Heart left ventricle (tissue), 13 donors: ENCODE results near the gene RILP.
A peak's percentile ranks its signal among the peaks of the same experiment; 100 is the strongest.

Experiments
- CTCF ChIP-seq, 12 donors: fragments of 200-600 bp; sonication (generic) in 4 of 12; IDR thresholded peaks; one replicate each; pipeline versions ENCODE4 v1.5.0 to v1.8.0; 2018 to 2022; ENCODE audit warnings: antibody characterized with exemption in 12 of 12, mild to moderate bottlenecking in 5 of 12
- POLR2A ChIP-seq, 2 donors: fragments of 450-650 bp; IDR thresholded peaks; one replicate each; pipeline ENCODE4 v1.6.1; 2017; ENCODE audit warnings: antibody characterized with exemption in 2 of 2, mild to moderate bottlenecking in 2 of 2, moderate library complexity in 2 of 2
- donor health status: ischemic (EF 13 %, LVEDD 7.1; RV severe dilation, severe dysfunction).
- donor health status: DM: no; HTN: yes; CAD: no.
- donor health status: DM: no; HTN: no; CAD: no.
- donor health status: ischemic (EF 25% LVEDD 6.9; RV normal size, moderate dysfunction).
- donor health status: ischemic (EF 25% LVEDD 5.7; RV mildly dilated, moderate dysfunction).
- donor health status: ischemic (EF 35%, LVEDD 5.7; RV mildly dilated, moderate dysfunction).
- donor health status: nonischemic (EF 11% LVEDD 7.7; RV severe dilation, severe dysfunction).
- donor health status: DM: yes; HTN: yes; CAD: no.
- donor health status: PGD.
- donor health status: ischemic (EF 29% LVEDD 5.4; RV normal size, mild dysfunction).
- donor health status: nonischemic (EF 23%, LVEDD 6.1; RV moderate dilation, normal function).

DNA sequence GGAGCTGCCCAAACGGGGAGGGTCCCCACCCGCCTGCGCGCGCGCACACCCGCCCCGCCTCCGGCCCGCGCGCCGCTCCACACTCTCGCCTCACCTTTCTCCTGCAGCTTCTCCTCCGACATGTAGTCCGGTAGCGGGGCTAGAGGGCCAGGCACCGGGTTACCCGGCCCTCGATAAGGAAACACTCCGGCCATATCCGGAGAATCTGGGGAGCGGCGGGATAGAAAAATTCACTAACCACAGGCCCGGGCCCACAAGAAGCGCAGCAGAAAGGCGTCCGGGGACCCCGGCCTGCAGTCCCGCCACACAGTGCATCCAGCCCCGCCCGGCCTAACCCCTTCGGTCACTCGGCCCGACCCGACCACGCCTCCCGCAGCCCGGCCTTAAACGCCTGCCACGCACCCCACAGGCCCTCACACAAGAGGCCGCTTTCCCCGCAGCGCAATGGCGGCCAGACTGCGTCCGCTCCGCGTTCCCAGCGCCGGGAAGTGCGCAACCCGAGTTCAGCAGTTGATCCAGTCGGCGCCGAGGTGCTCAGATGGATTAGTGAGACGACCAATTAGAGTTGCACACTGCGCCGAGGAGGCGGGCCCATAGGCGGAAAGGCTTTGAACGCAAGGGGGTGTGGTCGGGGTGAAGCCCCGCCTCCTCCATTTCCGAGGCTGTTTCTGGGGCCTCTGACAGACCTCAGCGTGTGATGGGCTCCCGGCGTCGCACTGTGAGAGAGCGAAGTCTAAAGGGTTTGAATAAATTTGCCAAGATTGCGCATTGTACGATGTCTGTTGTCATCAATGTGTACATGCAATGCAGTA lies 34.9 kb upstream of the RILP start, which contains the start of gene PRPF8:
- peak in 2 of 12 donors; percentile 10 to 11 for TF ChIP-seq CTCF (IDR thresholded peaks at IDR 0.05)
- TF ChIP-seq POLR2A (IDR thresholded peaks at IDR 0.05), result peak; percentile 89 to 91
